Left cardiac atrium (tissue), 4 donors: Measurements from ENCODE around the gene RNF144A. TPM values are rescaled to one million over a fixed set of nuclear protein-coding genes. Genes with fewer than 3 reads are reported as not detected.

Experiments used
- ATAC-seq, 2 donors: fragments of 200-7000 bp; cut with Tn5 transposase; one replicate each; pipeline ENCODE4 v1.9.1; 2020; ENCODE audit warnings: mild to moderate bottlenecking in 2 of 2, moderate library complexity in 2 of 2
- DNase-seq: peaks from one replicate; pipeline ENCODE4 v3.0.0-alpha.2; 2020
- intact Hi-C, 2 donors: fragments of 100-400 bp; cut with DNase I; formaldehyde crosslinking; loops; one replicate each; pipeline versions ENCODE4 v1.14.1 to v1.15.1; 2022 to 2023
- total RNA-seq, 2 donors: library from RNA; stranded (reverse); fragmentation: NEBNext Ultra II Directional; extraction: Animal tissue kit (Norgen Biotek cat#: 25700); gene quantifications; one replicate each; pipeline ENCODE4 v1.2.1, GENCODE V29; 2021
- donor health status: DM: no; HTN: yes; CAD: no.
- donor health status: DM: no; HTN: yes; CAD: no; lungs with severe emphysema.
- donor health status: DM: yes; HTN: yes; CAD: no.
- donor health status: Dilated cardiomyopathy.

The RNF144A gene
- total RNA-seq, 2 donors from 2014 or later, result 4.4 to 10.4 TPM

- intact Hi-C loops, result no loop called here
- ATAC-seq, result no peak
Observed at GRCh38 chr2:7024261-7024660, 107.0 kb downstream of the RNF144A start.

DNA sequence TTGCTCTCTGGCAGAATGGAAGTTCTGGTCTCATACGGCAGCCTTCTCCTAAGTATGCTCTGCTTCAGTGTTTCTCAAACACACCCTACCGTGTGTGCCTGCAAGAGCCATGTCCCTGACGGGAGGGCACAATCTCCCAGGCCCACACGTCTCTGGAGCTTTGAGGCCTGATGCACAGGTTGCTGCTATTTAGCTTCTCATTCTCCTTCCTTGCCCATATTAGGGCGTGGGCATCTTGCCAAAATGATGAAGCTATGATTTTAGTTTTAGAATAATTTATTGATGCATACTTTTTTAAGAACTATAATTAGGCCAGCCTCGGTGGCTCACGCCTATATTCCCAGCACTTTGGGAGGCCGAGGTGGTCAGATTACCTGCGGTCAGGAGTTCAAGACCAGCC is 107.9 kb downstream of the RNF144A start:
- intact Hi-C loops, result loop anchor here in 1 of 2 donors (5.0 kb wide), 1 partner anchor 108 kb away; the partner anchor contains the start of gene RNF144A
- no peak for DNase-seq
- ATAC-seq, result no peak

More at GRCh38 chr2:7024261-7024660, 107.0 kb downstream of the RNF144A start:
- DNase-seq, result no peak

DNA sequence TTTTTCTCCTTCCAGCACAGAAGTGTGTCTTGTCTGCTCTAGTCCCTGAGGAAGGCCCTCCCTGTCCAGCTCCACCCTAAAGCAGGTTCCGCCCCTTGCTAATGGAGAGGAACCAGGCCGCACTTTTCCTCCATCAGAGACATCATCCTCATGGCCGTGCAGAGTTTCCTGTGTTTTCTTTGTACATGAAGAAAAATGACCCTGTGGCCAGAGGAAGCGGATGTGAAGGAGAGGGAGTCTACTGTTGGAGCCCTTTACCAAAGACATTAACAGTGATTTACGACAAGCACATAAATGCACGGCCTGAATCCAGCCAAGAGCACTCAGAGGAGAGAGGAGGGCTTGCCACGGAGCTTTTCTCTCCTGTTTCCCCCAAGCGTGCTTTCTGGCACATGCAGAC is 109.5 kb downstream of the RNF144A start:
- ATAC-seq, result no peak
- intact Hi-C loops, result loop anchor here in 1 of 2 donors (5.0 kb wide), 1 partner anchor 109 kb away; the partner anchor contains the start of gene RNF144A
- DNase-seq, result no peak

DNA sequence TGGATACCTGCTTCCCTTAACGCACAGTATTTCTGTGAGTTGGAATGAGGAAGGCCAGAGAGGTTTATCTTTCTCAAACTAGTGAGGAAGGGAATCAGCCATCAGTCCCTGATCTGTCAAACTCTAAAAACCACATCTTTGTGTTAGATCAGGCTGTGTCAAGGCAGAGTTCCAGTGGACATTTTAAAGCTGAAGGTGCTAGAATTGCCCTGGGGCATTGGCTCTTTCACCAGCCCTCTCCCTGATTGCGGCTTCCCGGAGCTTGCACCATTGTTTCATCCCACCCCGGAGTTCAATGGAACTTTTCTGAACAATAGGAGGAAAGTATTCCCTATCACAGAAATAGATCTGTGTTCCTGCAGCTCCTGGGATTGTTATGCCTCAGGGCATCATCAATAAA is 110.2 kb downstream of the RNF144A start:
- ATAC-seq (no peak), DNase-seq (no peak)
- intact Hi-C loops, result loop anchor here in 1 of 2 donors (5.0 kb wide), 1 partner anchor 110 kb away; the partner anchor contains the start of gene RNF144A

DNA sequence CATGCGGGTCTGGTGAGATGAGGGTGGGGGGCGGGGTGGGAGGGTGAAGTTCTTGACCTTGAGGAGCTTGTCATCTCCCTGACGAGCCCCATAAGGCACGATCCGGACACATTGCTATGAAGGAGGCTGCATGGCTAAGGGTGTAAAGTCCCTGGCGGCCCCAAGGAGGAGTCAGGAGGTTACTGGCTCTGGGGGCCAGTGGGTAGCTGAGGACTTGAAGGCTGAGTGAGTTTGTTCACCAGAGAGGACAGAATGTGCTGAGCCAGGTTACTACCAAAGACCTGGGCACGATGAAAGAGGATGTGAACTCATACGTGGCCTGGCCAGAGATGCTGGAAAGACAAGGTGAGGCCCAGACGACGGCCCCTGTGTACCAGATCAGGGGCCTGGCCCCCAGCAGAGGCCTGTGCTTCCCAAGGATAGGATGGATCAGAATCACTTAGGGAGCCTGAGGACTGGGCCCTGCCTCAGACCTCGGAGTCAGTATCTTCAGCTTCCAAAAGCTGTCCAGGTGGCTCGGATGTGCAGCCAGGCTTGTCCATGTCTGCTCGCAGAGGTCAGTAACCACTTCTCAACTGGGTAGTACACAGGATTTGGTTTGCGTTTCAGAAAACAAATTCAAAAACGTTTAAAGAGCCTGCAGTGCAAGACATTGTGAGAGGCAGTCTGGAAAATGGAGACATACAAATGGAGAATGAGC is 110.9 kb downstream of the RNF144A start:
- DNase-seq (no peak), ATAC-seq (no peak)
- intact Hi-C loops, result loop anchor here in 1 of 2 donors (5.0 kb wide), 1 partner anchor 111 kb away; the partner anchor contains the start of gene RNF144A

GRCh38 chr2:7028846-7029245 is 111.6 kb downstream of the RNF144A start:
- DNase-seq, result no peak
- ATAC-seq, result no peak
- intact Hi-C loops, result loop anchor here in 1 of 2 donors (5.0 kb wide), 1 partner anchor 112 kb away; the partner anchor contains the start of gene RNF144A

GRCh38 chr2:7029291-7030059 is 112.3 kb downstream of the RNF144A start:
- intact Hi-C loops, result loop anchor here (5.0 kb wide), 1 partner anchor 112 kb away; the partner anchor contains the start of gene RNF144A (in 2 of the 2)
- DNase-seq (no peak), ATAC-seq (peak; percentile 25 to 47)

GRCh38 chr2:7030810-7031209 is 113.6 kb downstream of the RNF144A start:
- intact Hi-C loops, result loop anchor here in 1 of 2 donors (5.0 kb wide), 1 partner anchor 114 kb away; the partner anchor contains the start of gene RNF144A

GRCh38 chr2:7031547-7032245 is 114.5 kb downstream of the RNF144A start:
- DNase-seq (no peak), ATAC-seq (peak in 1 of 2 donors; percentile 20)
- intact Hi-C loops, result loop anchor here in 1 of 2 donors (5.0 kb wide), 1 partner anchor 114 kb away; the partner anchor contains the start of gene RNF144A

More at GRCh38 chr2:7030810-7031209, 113.6 kb downstream of the RNF144A start:
- DNase-seq (no peak), ATAC-seq (no peak)

GRCh38 chr2:7032371-7032770 is 115.2 kb downstream of the RNF144A start:
- intact Hi-C loops, result loop anchor here in 1 of 2 donors (5.0 kb wide), 1 partner anchor 115 kb away; the partner anchor contains the start of gene RNF144A
- DNase-seq (no peak), ATAC-seq (no peak)

- ATAC-seq (no peak), DNase-seq (no peak)
- intact Hi-C loops, result loop anchor here in 1 of 2 donors (5.0 kb wide), 1 partner anchor 116 kb away; the partner anchor contains the start of gene RNF144A
Observed at GRCh38 chr2:7033136-7033960, 116.1 kb downstream of the RNF144A start.

GRCh38 chr2:7034303-7034702 is 117.1 kb downstream of the RNF144A start:
- intact Hi-C loops, result loop anchor here in 1 of 2 donors (5.0 kb wide), 1 partner anchor 117 kb away; the partner anchor contains the start of gene RNF144A
- DNase-seq (no peak), ATAC-seq (peak; percentile 44 to 50)

DNA sequence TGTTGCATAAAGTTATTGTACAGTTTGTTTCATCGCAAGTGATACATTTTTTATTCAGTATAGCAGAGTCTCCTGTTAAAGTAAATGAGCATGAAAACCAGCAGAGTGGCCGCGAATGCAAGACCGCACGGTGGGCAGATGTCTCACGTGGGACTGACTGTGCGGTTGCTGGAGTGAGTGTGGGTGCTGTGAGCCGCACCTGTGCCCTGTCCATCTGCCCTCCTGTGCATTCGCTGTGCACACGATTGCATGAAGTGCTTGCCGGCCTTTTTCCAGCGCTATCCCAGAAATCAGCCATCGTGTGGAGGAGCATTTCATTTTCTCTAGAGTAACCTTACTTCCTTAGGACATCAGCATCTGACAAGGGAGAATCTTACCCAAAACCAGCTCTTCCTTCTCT is 118.7 kb downstream of the RNF144A start:
- no peak for DNase-seq
- intact Hi-C loops, result no loop called here
- no peak for ATAC-seq

DNA sequence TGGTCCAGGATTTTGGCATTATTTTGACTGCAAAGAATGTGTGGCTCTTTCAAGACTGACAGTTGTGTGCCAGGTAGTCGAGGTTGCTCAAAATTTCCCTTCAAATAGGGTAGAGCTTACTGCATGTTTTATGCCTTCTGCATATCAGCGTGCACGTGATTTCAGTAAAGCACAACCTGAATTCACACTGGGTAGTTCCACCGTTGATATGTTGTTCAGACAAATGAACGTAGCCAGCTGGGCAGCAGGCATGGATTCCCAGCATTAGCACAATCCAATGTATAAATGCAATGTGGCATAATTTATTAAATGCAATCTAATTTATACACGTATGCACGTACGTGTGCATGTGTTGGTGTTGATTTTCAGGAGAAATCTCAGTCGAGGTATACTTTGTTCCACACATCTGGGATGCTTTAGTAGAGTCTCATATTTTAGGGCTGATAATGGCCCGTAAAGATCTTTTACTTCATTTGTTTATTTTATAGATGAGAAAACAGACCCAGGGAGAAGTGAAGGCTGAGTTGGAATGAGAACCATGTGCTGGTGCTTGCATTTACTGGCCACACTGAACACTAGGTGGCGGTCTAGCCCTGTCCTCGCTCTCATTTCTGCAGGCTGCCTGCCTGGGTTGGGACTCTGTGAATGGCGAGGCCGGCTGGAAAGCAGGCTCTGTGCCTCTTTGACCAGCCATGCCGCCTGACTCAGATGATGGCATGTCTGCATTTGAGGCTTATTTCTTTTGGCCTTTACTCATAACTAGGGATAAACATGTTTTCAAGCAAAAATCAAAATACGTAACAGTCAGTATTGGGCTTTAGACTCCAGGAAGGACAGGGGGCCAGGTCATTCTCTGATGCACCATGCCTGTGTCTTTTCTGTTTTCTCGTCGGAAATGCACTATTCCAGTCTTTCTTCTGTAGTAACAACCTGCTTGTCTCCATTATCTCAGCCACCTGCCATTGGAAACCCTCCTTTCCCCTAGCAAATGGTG is 120.4 kb downstream of the RNF144A start:
- peak; percentile 76 to 80 for ATAC-seq
- intact Hi-C loops, result no loop called here
- peak; percentile 60 for DNase-seq

GRCh38 chr2:7040547-7040946 is 123.3 kb downstream of the RNF144A start:
- no peak for DNase-seq
- intact Hi-C loops, result loop anchor here in 1 of 2 donors (5.0 kb wide), 1 partner anchor 143 kb away; no protein-coding TSS in a partner anchor

DNA sequence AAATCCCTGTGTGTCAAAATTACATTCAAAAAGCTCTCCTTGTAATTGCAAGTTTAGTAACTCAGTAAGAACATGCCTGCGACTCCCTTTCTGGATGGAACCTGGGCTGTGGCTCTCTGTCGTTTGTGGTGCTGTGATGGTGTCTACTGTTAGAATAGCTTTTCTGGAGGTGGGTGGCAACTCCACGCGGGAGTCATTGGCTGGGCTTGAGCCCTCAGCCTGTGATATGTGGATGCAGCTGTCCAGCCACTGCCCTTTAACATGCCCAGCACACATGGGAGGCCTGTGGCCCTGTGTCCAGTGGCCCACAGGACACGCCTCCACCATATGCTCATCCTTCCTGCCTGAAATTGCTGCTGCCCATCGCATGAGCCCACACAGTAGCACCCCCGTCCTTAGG is 124.2 kb downstream of the RNF144A start:
- ATAC-seq, result no peak
- intact Hi-C loops, result loop anchor here in 1 of 2 donors (5.0 kb wide), 1 partner anchor 144 kb away; no protein-coding TSS in a partner anchor
- DNase-seq, result no peak

More at GRCh38 chr2:7040547-7040946, 123.3 kb downstream of the RNF144A start:
- ATAC-seq, result no peak
